Keratinocyte (primary cell): ENCODE results near the gene SLC7A7.

Experiments used
- CTCF ChIP-seq, 3 experiments: IDR thresholded peaks in 1 of 3; conservative IDR thresholded peaks in 1 of 3; optimal IDR thresholded peaks in 1 of 3; 2 replicates in 2 of 3; 3 replicates in 1 of 3; pipeline versions ENCODE3 to v1.5.1; 2011; ENCODE audit warnings: low read length in 3 of 3, mild to moderate bottlenecking in 3 of 3, moderate library complexity in 2 of 3, control low read depth in 1 of 3, inconsistent platforms in 1 of 3; ENCODE audit not compliant: insufficient read depth in 2 of 3; ENCODE audit errors: extremely low read depth in 1 of 3
- EZH2 ChIP-seq: IDR thresholded peaks from one replicate; pipeline ENCODE4 v1.6.1; 2012; ENCODE audit warnings: inconsistent platforms, mild to moderate bottlenecking, low read length, moderate library complexity

GRCh38 chr14:22794551-22794951, 20.7 kb downstream of the SLC7A7 start:
- no peak for TF ChIP-seq CTCF (optimal IDR thresholded peaks at IDR 0.05 in 1 of 3, IDR thresholded peaks at IDR 0.05 in 1 of 3, conservative IDR thresholded peaks at IDR 0.05 in 1 of 3; ENCODE audit: extremely low read depth in 1 of 3, insufficient read depth in 2 of 3, low read length in 3 of 3)
- no peak for TF ChIP-seq EZH2
